ENCODE data around the gene IRF2BP2. TPM values are rescaled to one million over a fixed set of nuclear protein-coding genes. Genes with fewer than 3 reads are reported as not detected.

IRF2BP2 gene
- polyA plus RNA-seq, 1 donor = 161 TPM

- Histone ChIP-seq H3K4me3 (ENCODE audit: low read length) (no peak overlapping the region), H3K27ac (ENCODE audit: low read length) (no peak overlapping the region), H3K9me3 (ENCODE audit: control insufficient read depth, low read depth, low read length) (no peaks in the 10 kb centered on the region), H3K4me1 (ENCODE audit: control insufficient read depth, insufficient read depth, low read length) (no peaks in the 10 kb centered on the region), H3K27me3 (ENCODE audit: control insufficient read depth, insufficient read depth, low read length) (no peaks in the 10 kb centered on the region), H3K36me3 (ENCODE audit: control insufficient read depth, insufficient read depth, low read length) (no peaks in the 10 kb centered on the region)
- WGBS (ENCODE audit: insufficient coverage, low lambda C conversion rate) = no CpG with 5 or more reads among the region's 7 CpGs
- peak in 1 of 2 donors; percentile 14 for DNase-seq
Measured at GRCh38 chr1:234589854-234590620, 19.9 kb downstream of the IRF2BP2 start.

GRCh38 chr1:234589064-234589800, 20.7 kb downstream of the IRF2BP2 start:
- no peaks in the 10 kb centered on the region for H3K9me3 ChIP-seq (ENCODE audit: control insufficient read depth, low read depth, low read length)
- H3K27me3 ChIP-seq (ENCODE audit: control insufficient read depth, insufficient read depth, low read length) = no peaks in the 10 kb centered on the region
- no peaks in the 10 kb centered on the region for H3K36me3 ChIP-seq (ENCODE audit: control insufficient read depth, insufficient read depth, low read length)
- WGBS (ENCODE audit: insufficient coverage, low lambda C conversion rate) = no CpG with 5 or more reads among the region's 16 CpGs
- peak in 1 of 2 donors; percentile 30 for DNase-seq
- no peak overlapping the region for H3K27ac ChIP-seq (ENCODE audit: low read length)
- no peak overlapping the region for H3K4me3 ChIP-seq (ENCODE audit: low read length)
- no peaks in the 10 kb centered on the region for H3K4me1 ChIP-seq (ENCODE audit: control insufficient read depth, insufficient read depth, low read length)

GRCh38 chr1:234588386-234588785, 21.6 kb downstream of the IRF2BP2 start:
- WGBS (ENCODE audit: insufficient coverage, low lambda C conversion rate) = no CpG with 5 or more reads among the region's 4 CpGs
- no peaks in the 10 kb centered on the region for H3K27me3 ChIP-seq (ENCODE audit: control insufficient read depth, insufficient read depth, low read length)
- no peaks in the 10 kb centered on the region for H3K4me1 ChIP-seq (ENCODE audit: control insufficient read depth, insufficient read depth, low read length)
- no peaks in the 10 kb centered on the region for H3K36me3 ChIP-seq (ENCODE audit: control insufficient read depth, insufficient read depth, low read length)
- no peak overlapping the region for H3K4me3 ChIP-seq (ENCODE audit: low read length)
- no peak for DNase-seq
- H3K27ac ChIP-seq (ENCODE audit: low read length) = no peak overlapping the region
- no peaks in the 10 kb centered on the region for H3K9me3 ChIP-seq (ENCODE audit: control insufficient read depth, low read depth, low read length)

- DNase-seq = no peak
- Histone ChIP-seq H3K27me3 (ENCODE audit: control insufficient read depth, insufficient read depth, low read length) (no peaks in the 10 kb centered on the region), H3K4me3 (ENCODE audit: low read length) (no peak overlapping the region), H3K4me1 (ENCODE audit: control insufficient read depth, insufficient read depth, low read length) (no peaks in the 10 kb centered on the region), H3K9me3 (ENCODE audit: control insufficient read depth, low read depth, low read length) (no peaks in the 10 kb centered on the region), H3K36me3 (ENCODE audit: control insufficient read depth, insufficient read depth, low read length) (no peaks in the 10 kb centered on the region), H3K27ac (ENCODE audit: low read length) (no peak overlapping the region)
- WGBS (ENCODE audit: insufficient coverage, low lambda C conversion rate) = 73% methylated on average over 5 of the region's 12 CpGs
Measured at GRCh38 chr1:234586892-234587485, 23.0 kb downstream of the IRF2BP2 start.

GRCh38 chr1:234586304-234586703, 23.7 kb downstream of the IRF2BP2 start:
- Histone ChIP-seq H3K27me3 (ENCODE audit: control insufficient read depth, insufficient read depth, low read length) (no peaks in the 10 kb centered on the region), H3K4me3 (ENCODE audit: low read length) (no peak overlapping the region), H3K4me1 (ENCODE audit: control insufficient read depth, insufficient read depth, low read length) (no peaks in the 10 kb centered on the region), H3K9me3 (ENCODE audit: control insufficient read depth, low read depth, low read length) (no peaks in the 10 kb centered on the region), H3K27ac (ENCODE audit: low read length) (no peak overlapping the region), H3K36me3 (ENCODE audit: control insufficient read depth, insufficient read depth, low read length) (no peaks in the 10 kb centered on the region)
- DNase-seq = no peak
- WGBS (ENCODE audit: insufficient coverage, low lambda C conversion rate) = 92% methylated on average over 2 of the region's 5 CpGs

GRCh38 chr1:234585330-234586055, 24.5 kb downstream of the IRF2BP2 start:
- no peaks in the 10 kb centered on the region for H3K36me3 ChIP-seq (ENCODE audit: control insufficient read depth, insufficient read depth, low read length)
- H3K9me3 ChIP-seq (ENCODE audit: control insufficient read depth, low read depth, low read length) = no peaks in the 10 kb centered on the region
- peak overlapping the region; percentile 47 for H3K27ac ChIP-seq (ENCODE audit: low read length)
- WGBS (ENCODE audit: insufficient coverage, low lambda C conversion rate) = no CpG with 5 or more reads among the region's 8 CpGs
- H3K4me1 ChIP-seq (ENCODE audit: control insufficient read depth, insufficient read depth, low read length) = no peaks in the 10 kb centered on the region
- no peaks in the 10 kb centered on the region for H3K27me3 ChIP-seq (ENCODE audit: control insufficient read depth, insufficient read depth, low read length)
- DNase-seq = no peak
- H3K4me3 ChIP-seq (ENCODE audit: low read length) = no peak overlapping the region

- peak overlapping the region; percentile 47 for H3K27ac ChIP-seq (ENCODE audit: low read length)
- no peaks in the 10 kb centered on the region for H3K9me3 ChIP-seq (ENCODE audit: control insufficient read depth, low read depth, low read length)
- no peaks in the 10 kb centered on the region for H3K36me3 ChIP-seq (ENCODE audit: control insufficient read depth, insufficient read depth, low read length)
- H3K4me1 ChIP-seq (ENCODE audit: control insufficient read depth, insufficient read depth, low read length) = no peaks in the 10 kb centered on the region
- no CpG with 5 or more reads among the region's 4 CpGs for WGBS (ENCODE audit: insufficient coverage, low lambda C conversion rate)
- DNase-seq = no peak
- no peaks in the 10 kb centered on the region for H3K27me3 ChIP-seq (ENCODE audit: control insufficient read depth, insufficient read depth, low read length)
- H3K4me3 ChIP-seq (ENCODE audit: low read length) = no peak overlapping the region
Measured at GRCh38 chr1:234584926-234585325, 25.1 kb downstream of the IRF2BP2 start.

- Histone ChIP-seq H3K4me3 (ENCODE audit: low read length) (no peak overlapping the region), H3K9me3 (ENCODE audit: control insufficient read depth, low read depth, low read length) (no peaks in the 10 kb centered on the region), H3K27ac (ENCODE audit: low read length) (peak overlapping the region; percentile 47), H3K27me3 (ENCODE audit: control insufficient read depth, insufficient read depth, low read length) (no peaks in the 10 kb centered on the region), H3K36me3 (ENCODE audit: control insufficient read depth, insufficient read depth, low read length) (no peaks in the 10 kb centered on the region), H3K4me1 (ENCODE audit: control insufficient read depth, insufficient read depth, low read length) (no peaks in the 10 kb centered on the region)
- peak in 1 of 2 donors; percentile 22 for DNase-seq
- no CpG with 5 or more reads among the region's 6 CpGs for WGBS (ENCODE audit: insufficient coverage, low lambda C conversion rate)
Measured at GRCh38 chr1:234584420-234584805, 25.6 kb downstream of the IRF2BP2 start.

- H3K9me3 ChIP-seq (ENCODE audit: control insufficient read depth, low read depth, low read length) = no peaks in the 10 kb centered on the region
- H3K27ac ChIP-seq (ENCODE audit: low read length) = peak overlapping the region; percentile 47
- H3K36me3 ChIP-seq (ENCODE audit: control insufficient read depth, insufficient read depth, low read length) = no peaks in the 10 kb centered on the region
- DNase-seq = no peak
- no CpG with 5 or more reads among the region's 9 CpGs for WGBS (ENCODE audit: insufficient coverage, low lambda C conversion rate)
- no peak overlapping the region for H3K4me3 ChIP-seq (ENCODE audit: low read length)
- H3K4me1 ChIP-seq (ENCODE audit: control insufficient read depth, insufficient read depth, low read length) = no peaks in the 10 kb centered on the region
- H3K27me3 ChIP-seq (ENCODE audit: control insufficient read depth, insufficient read depth, low read length) = no peaks in the 10 kb centered on the region
Measured at GRCh38 chr1:234583755-234584419, 26.1 kb downstream of the IRF2BP2 start.

Measured in large intestine (tissue), 3 donors.